Mesenchymal stem cell (in vitro differentiated cells and primary cell): ENCODE measurements around the gene PRSS33. TPM values are rescaled to one million over a fixed set of nuclear protein-coding genes. Genes with fewer than 3 reads are reported as not detected.

Experiments
- DNase-seq: peaks from one replicate; pipeline ENCODE4 v3.0.0-alpha.2; 2013
- H2AFZ ChIP-seq: one replicate; pipeline ENCODE4 v1.6.1; 2013; ENCODE audit warnings: low read depth, mild to moderate bottlenecking, control low read depth, inconsistent platforms, low read length, moderate library complexity
- H2AK5ac ChIP-seq: 2 replicates; pipeline ENCODE4 v1.6.1; 2013; ENCODE audit warnings: low read length, moderate library complexity, mild to moderate bottlenecking, inconsistent platforms; ENCODE audit not compliant: severe bottlenecking
- H2BK120ac ChIP-seq: one replicate; pipeline ENCODE4 v1.6.1; 2013; ENCODE audit warnings: low read depth, mild to moderate bottlenecking, inconsistent platforms, low read length, moderate library complexity
- H2BK12ac ChIP-seq, 2 experiments: one replicate each; pipeline ENCODE4 v1.6.1; 2013; ENCODE audit warnings: inconsistent platforms in 2 of 2, low read length in 2 of 2, mild to moderate bottlenecking in 2 of 2, moderate library complexity in 2 of 2, control low read depth in 1 of 2
- H2BK15ac ChIP-seq: one replicate; pipeline ENCODE4 v1.6.1; 2013; ENCODE audit warnings: mild to moderate bottlenecking, low read depth, inconsistent platforms; ENCODE audit not compliant: poor library complexity, severe bottlenecking
- H2BK5ac ChIP-seq: 2 replicates; pipeline ENCODE4 v1.6.1; 2013; ENCODE audit warnings: low read depth, mild to moderate bottlenecking, low read length, control low read depth, inconsistent platforms; ENCODE audit not compliant: poor library complexity, severe bottlenecking
- H3K14ac ChIP-seq, 2 experiments: one replicate each; pipeline ENCODE4 v1.6.1; 2013; ENCODE audit warnings: inconsistent platforms in 2 of 2, low read length in 2 of 2, control low read depth in 1 of 2, mild to moderate bottlenecking in 1 of 2, moderate library complexity in 1 of 2
- H3K18ac ChIP-seq, 2 experiments: one replicate each; pipeline ENCODE4 v1.6.1; 2013; ENCODE audit warnings: inconsistent platforms in 2 of 2, low read length in 2 of 2, control low read depth in 1 of 2, low read depth in 1 of 2, mild to moderate bottlenecking in 1 of 2
- H3K23ac ChIP-seq, 2 experiments: one replicate each; pipeline ENCODE4 v1.6.1; 2013; ENCODE audit warnings: inconsistent platforms in 2 of 2, low read length in 2 of 2, mild to moderate bottlenecking in 2 of 2, moderate library complexity in 2 of 2, control low read depth in 1 of 2
- H3K27ac ChIP-seq: 2 replicates; pipeline ENCODE4 v1.5.1; 2013; ENCODE audit warnings: mild to moderate bottlenecking, moderate library complexity, low read length, control low read depth, inconsistent platforms; ENCODE audit not compliant: poor library complexity, severe bottlenecking
- H3K27me3 ChIP-seq, 2 experiments: 2 replicates each; pipeline versions ENCODE4 v1.6.1 to v1.7.0; 2013; ENCODE audit warnings: low read length in 2 of 2, mild to moderate bottlenecking in 2 of 2, moderate library complexity in 2 of 2, control low read depth in 1 of 2, inconsistent platforms in 1 of 2; ENCODE audit not compliant: control insufficient read depth in 1 of 2, insufficient read depth in 1 of 2
- H3K36me3 ChIP-seq, 2 experiments: 2 replicates each; pipeline versions ENCODE4 v1.6.1 to v1.7.0; 2013; ENCODE audit warnings: low read length in 2 of 2, control low read depth in 1 of 2, inconsistent platforms in 1 of 2, low read depth in 1 of 2, mild to moderate bottlenecking in 1 of 2; ENCODE audit not compliant: insufficient read depth in 2 of 2, control insufficient read depth in 1 of 2
- H3K4ac ChIP-seq, 2 experiments: one replicate each; pipeline ENCODE4 v1.6.1; 2013; ENCODE audit warnings: inconsistent platforms in 2 of 2, low read length in 2 of 2, mild to moderate bottlenecking in 2 of 2, moderate library complexity in 2 of 2, control low read depth in 1 of 2, low read depth in 1 of 2
- H3K4me1 ChIP-seq: 2 replicates; pipeline ENCODE4 v1.6.1; 2013; ENCODE audit warnings: low read depth, low read length, control low read depth; ENCODE audit not compliant: control insufficient read depth, insufficient read depth
- H3K4me2 ChIP-seq: 2 replicates; pipeline ENCODE4 v1.6.1; 2013; ENCODE audit warnings: low read length, mild to moderate bottlenecking, inconsistent platforms; ENCODE audit not compliant: poor library complexity, severe bottlenecking
- H3K4me3 ChIP-seq, 2 experiments: 2 replicates each; pipeline versions ENCODE4 v1.5.1 to v1.7.0; 2013; ENCODE audit warnings: low read length in 2 of 2, mild to moderate bottlenecking in 2 of 2, control low read depth in 1 of 2, low read depth in 1 of 2; ENCODE audit not compliant: insufficient read depth in 1 of 2
- H3K79me1 ChIP-seq: replicated peaks from 2 replicates; pipeline ENCODE4 v1.6.1; 2013; ENCODE audit warnings: mild to moderate bottlenecking, control low read depth, low read length, inconsistent platforms; ENCODE audit not compliant: poor library complexity, severe bottlenecking
- H3K9ac ChIP-seq: 2 replicates; pipeline ENCODE4 v1.7.0; 2013; ENCODE audit warnings: mild to moderate bottlenecking, low read length, moderate library complexity
- H3K9me3 ChIP-seq: 2 replicates; pipeline ENCODE4 v1.7.0; 2013; ENCODE audit warnings: mild to moderate bottlenecking, low read length; ENCODE audit not compliant: control insufficient read depth
- H4K8ac ChIP-seq: one replicate; pipeline ENCODE4 v1.6.1; 2013; ENCODE audit warnings: inconsistent platforms, mild to moderate bottlenecking, low read length, moderate library complexity
- H4K91ac ChIP-seq: one replicate; pipeline ENCODE4 v1.6.1; 2013; ENCODE audit warnings: mild to moderate bottlenecking, low read length, inconsistent platforms
- WGBS: methylation state at CpG from one replicate; pipeline ENCODE4 v1.1.7; 2013; ENCODE audit warnings: mixed read lengths; 5-methylcytosine and 5-hydroxymethylcytosine counted together
- polyA plus RNA-seq, 2 experiments: library from polyadenylated mRNA; stranded (reverse); fragments of 200-250 nt; gene quantifications; one replicate each; pipeline ENCODE4 v1.2.3, GENCODE V29; 2013

PRSS33 gene, protein sequence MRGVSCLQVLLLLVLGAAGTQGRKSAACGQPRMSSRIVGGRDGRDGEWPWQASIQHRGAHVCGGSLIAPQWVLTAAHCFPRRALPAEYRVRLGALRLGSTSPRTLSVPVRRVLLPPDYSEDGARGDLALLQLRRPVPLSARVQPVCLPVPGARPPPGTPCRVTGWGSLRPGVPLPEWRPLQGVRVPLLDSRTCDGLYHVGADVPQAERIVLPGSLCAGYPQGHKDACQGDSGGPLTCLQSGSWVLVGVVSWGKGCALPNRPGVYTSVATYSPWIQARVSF
- polyA plus RNA-seq (2013, experiment 1 of 2): not detected
- not detected for polyA plus RNA-seq (2013, experiment 2 of 2)

GRCh38 chr16:2787406-2787805, at the start of gene PRSS33:
Gene PRSS33 (minus strand): TSS chr16:2787560. CDS start chr16:2786547, 1,013 bp downstream.
- Histone ChIP-seq H2BK12ac (no peak within 1 kb of the TSS), H2BK5ac (no peak within 1 kb of the TSS), H2BK120ac (no peak within 1 kb of the TSS), H2BK15ac (peak within 1 kb of the TSS; percentile 78), H2AK5ac (no peak within 1 kb of the TSS), H3K36me3 (no peaks in the 10 kb centered on the region), H3K9ac (no peak within 1 kb of the TSS), H4K8ac (no peak within 1 kb of the TSS), H3K4me1 (peaks cover 2% of the 10 kb centered on the region), H3K9me3 (no peaks in the 10 kb centered on the region), H3K14ac (no peak within 1 kb of the TSS), H3K27ac (no peak within 1 kb of the TSS), H3K4me3 (no peak within 1 kb of the TSS), H3K79me1 (no peaks in the 10 kb centered on the region), H3K27me3 (peaks cover 23 to 84% of the 10 kb centered on the region in 2 experiments), H3K4ac (no peak within 1 kb of the TSS), H2AFZ (no peak within 1 kb of the TSS), H4K91ac (no peak within 1 kb of the TSS), H3K18ac (no peak within 1 kb of the TSS), H3K23ac (peak within 1 kb of the TSS in 1 of 2 experiments; percentile 34), H3K4me2 (no peak within 1 kb of the TSS)
- WGBS: 68% methylated on average over 9 of the region's 10 CpGs
- no peak for DNase-seq

DNA sequence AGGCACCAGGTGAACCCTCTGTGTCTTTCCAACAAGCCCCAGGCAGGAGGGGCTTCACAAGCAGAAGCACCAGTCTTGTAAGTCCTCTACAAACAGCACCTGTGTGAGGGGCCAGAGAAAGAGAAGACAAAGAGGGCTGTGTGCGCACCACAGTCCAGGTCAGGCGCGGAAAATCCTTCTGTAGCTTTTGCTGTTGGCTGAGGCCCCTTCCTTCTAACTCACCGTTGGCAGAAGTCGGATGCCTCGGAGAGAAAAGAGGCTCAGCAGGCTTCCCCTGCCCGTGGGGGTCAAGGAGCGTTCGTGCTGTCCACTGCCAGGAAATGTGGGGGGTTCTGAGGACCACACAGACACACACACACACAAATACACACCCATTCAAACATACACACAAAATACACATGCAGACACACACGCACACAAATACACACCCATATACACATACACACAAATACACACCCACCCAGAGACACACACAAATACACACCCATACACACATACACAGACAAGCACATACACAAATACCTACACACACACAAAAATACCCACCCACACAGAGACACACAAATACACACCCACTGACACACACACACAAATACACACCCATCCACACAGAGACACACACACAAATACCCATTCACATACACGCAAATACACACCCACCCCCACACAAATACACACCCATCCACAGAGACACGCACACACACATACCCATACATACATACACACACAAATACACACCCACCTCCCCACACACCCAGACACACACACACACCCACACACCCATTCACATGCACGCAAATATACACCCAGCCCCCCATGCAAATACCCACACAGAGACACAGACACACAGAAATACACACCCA, 49.5 kb upstream of the PRSS33 start:
- Histone ChIP-seq H3K23ac (no peak overlapping the region), H2BK5ac (peak overlapping the region; percentile 50), H2BK120ac (peak overlapping the region; percentile 54), H3K79me1 (no peaks in the 10 kb centered on the region), H3K14ac (no peak overlapping the region), H3K9me3 (no peaks in the 10 kb centered on the region), H2BK15ac (no peak overlapping the region), H3K18ac (peak overlapping the region; percentile 61 to 70), H3K9ac (no peak overlapping the region), H3K4me1 (peaks cover 30% of the 10 kb centered on the region), H4K8ac (no peak overlapping the region), H3K4me2 (no peak overlapping the region), H2AFZ (no peak overlapping the region), H3K27ac (peak overlapping the region; percentile 97), H2BK12ac (peak overlapping the region; percentile 4 to 52), H4K91ac (peak overlapping the region; percentile 2), H3K4me3 (no peak overlapping the region), H3K36me3 (no peaks in the 10 kb centered on the region), H2AK5ac (peak overlapping the region; percentile 94), H3K4ac (peak overlapping the region in 1 of 2 experiments; percentile 17), H3K27me3 (peaks cover 0 to 11% of the 10 kb centered on the region in 2 experiments)
- peak; percentile 15 for DNase-seq
- 81% methylated on average over 13 of the region's 13 CpGs for WGBS

DNA sequence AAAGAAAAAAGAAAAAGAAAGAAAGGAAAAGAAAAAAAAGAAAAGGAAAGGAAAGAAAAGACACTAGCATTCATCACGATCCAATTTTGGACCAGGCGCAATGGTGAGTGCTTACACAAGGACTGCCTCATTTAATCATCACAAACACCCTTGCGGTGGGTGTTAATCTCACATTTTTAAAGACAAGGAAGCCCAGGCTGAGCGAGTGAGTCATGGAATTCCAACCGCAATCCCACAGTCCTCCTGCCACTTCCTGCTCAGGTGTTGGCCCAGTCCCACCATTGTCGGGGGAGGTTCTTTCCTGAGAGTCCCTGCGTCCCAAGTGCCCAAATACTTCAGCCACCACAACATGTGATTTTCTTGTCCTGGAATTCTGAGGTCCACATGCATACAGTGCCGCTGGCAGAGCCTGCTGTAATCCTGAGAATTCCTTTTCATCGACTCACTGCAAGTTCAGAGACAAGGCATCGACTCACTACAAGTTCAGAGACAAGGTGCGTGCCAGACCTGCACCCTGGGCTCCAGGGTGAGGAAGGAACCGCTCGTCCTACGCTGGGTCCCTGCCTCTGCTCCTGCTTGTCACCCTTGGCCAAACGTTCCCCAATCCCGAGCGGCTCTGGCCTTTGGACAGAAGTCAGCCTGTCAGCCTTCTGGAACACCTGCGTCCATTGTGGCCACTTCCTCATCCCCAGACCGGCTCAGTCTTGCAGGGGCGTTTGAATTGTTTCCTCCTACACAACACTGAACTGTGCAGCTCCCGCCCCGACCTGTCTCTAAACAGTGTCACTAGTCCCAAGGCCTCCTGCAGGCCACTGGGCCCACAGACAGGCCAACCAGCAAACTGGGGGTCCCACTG, 48.5 kb upstream of the PRSS33 start:
- peak overlapping the region; percentile 59 for H2BK12ac ChIP-seq
- DNase-seq: peak; percentile 93
- peak overlapping the region; percentile 94 for H2AK5ac ChIP-seq
- H2BK15ac ChIP-seq: no peak overlapping the region
- H3K36me3 ChIP-seq: no peaks in the 10 kb centered on the region
- peak overlapping the region; percentile 97 for H3K27ac ChIP-seq
- no peaks in the 10 kb centered on the region for H3K79me1 ChIP-seq
- H2AFZ ChIP-seq: no peak overlapping the region
- peak overlapping the region; percentile 94 for H2BK5ac ChIP-seq
- no peak overlapping the region for H3K14ac ChIP-seq
- H2BK120ac ChIP-seq: peak overlapping the region; percentile 54
- peaks cover 30% of the 10 kb centered on the region for H3K4me1 ChIP-seq
- H3K9me3 ChIP-seq: no peaks in the 10 kb centered on the region
- H4K91ac ChIP-seq: peak overlapping the region; percentile 70
- peak overlapping the region; percentile 67 for H4K8ac ChIP-seq
- H3K9ac ChIP-seq: no peak overlapping the region
- H3K23ac ChIP-seq: no peak overlapping the region
- no peak overlapping the region for H3K4me3 ChIP-seq
- peak overlapping the region; percentile 40 for H3K4me2 ChIP-seq
- H3K27me3 ChIP-seq: peaks cover 0 to 21% of the 10 kb centered on the region in 2 experiments
- peak overlapping the region; percentile 34 to 70 for H3K18ac ChIP-seq
- H3K4ac ChIP-seq: peak overlapping the region in 1 of 2 experiments; percentile 24
- 20% methylated on average over 22 of the region's 22 CpGs for WGBS
